GM23338 (cell line): ENCODE results near the gene ATL3. TPM values are rescaled to one million over a fixed set of nuclear protein-coding genes. Genes with fewer than 3 reads are reported as not detected.

Source experiments
- ATAC-seq: fragments of 200-7000 bp; cut with Tn5 transposase; 3 replicates; pipeline ENCODE4 v1.9.1; 2020
- DNase-seq: peaks from one replicate; pipeline ENCODE4 v3.0.0-alpha.2; 2015; ENCODE audit warnings: low spot score
- H2AFZ ChIP-seq: fragments of 200-600 bp; sonication (generic); 2 replicates; pipeline ENCODE4 v1.8.0; 2016; ENCODE audit warnings: antibody characterized with exemption, mild to moderate bottlenecking, moderate library complexity
- H3F3A ChIP-seq: fragments of 200-600 bp; sonication (generic); replicated peaks from 2 replicates; pipeline ENCODE4 v1.8.0; 2017; ENCODE audit warnings: antibody characterized with exemption, mixed run types, low read depth
- H3K27ac ChIP-seq: fragments of 200-600 bp; sonication (generic); 2 replicates; pipeline ENCODE4 v1.6.1; 2016; ENCODE audit warnings: low read depth
- H3K27me3 ChIP-seq: fragments of 200-600 bp; sonication (generic); 2 replicates; pipeline ENCODE4 v1.8.0; 2016; ENCODE audit warnings: mild to moderate bottlenecking, mixed run types, moderate library complexity; ENCODE audit not compliant: insufficient read depth
- H3K36me3 ChIP-seq: fragments of 200-600 bp; sonication (generic); 2 replicates; pipeline ENCODE4 v1.8.0; 2016; ENCODE audit warnings: mild to moderate bottlenecking; ENCODE audit not compliant: insufficient read depth
- H3K4me1 ChIP-seq: fragments of 200-600 bp; sonication (generic); 2 replicates; pipeline ENCODE4 v1.8.0; 2016; ENCODE audit warnings: mild to moderate bottlenecking, moderate library complexity; ENCODE audit not compliant: insufficient read depth
- H3K4me2 ChIP-seq: fragments of 200-600 bp; sonication (generic); 2 replicates; pipeline ENCODE4 v1.7.1; 2017; ENCODE audit warnings: mixed run types
- H3K4me3 ChIP-seq: fragments of 200-600 bp; sonication (generic); 2 replicates; pipeline ENCODE4 v1.6.1; 2016; ENCODE audit warnings: mixed run types
- H3K79me2 ChIP-seq: fragments of 200-600 bp; sonication (generic); replicated peaks from 2 replicates; pipeline ENCODE4 v1.8.0; 2017; ENCODE audit warnings: mild to moderate bottlenecking; ENCODE audit not compliant: insufficient read depth
- H3K9me2 ChIP-seq: fragments of 200-600 bp; sonication (generic); 2 replicates; pipeline ENCODE4 v1.8.0; 2017; ENCODE audit not compliant: insufficient read depth
- H4K20me1 ChIP-seq: fragments of 200-600 bp; sonication (generic); replicated peaks from 2 replicates; pipeline ENCODE4 v1.8.0; 2017; ENCODE audit warnings: mild to moderate bottlenecking; ENCODE audit not compliant: insufficient read depth
- H3K27ac Mint-ChIP-seq: 2 replicates; pipeline ENCODE4 v1.8.0; 2020; ENCODE audit warnings: inconsistent platforms, mild to moderate bottlenecking, moderate library complexity, mixed read lengths
- H3K27me3 Mint-ChIP-seq: 3 replicates; pipeline ENCODE4 v1.8.0; 2022; ENCODE audit warnings: low read depth, mild to moderate bottlenecking, moderate library complexity, mixed read lengths, inconsistent platforms; ENCODE audit not compliant: insufficient read depth, poor library complexity
- H3K36me3 Mint-ChIP-seq: 3 replicates; pipeline ENCODE4 v1.8.0; 2021; ENCODE audit warnings: low read depth, mild to moderate bottlenecking, inconsistent platforms, moderate library complexity, mixed read lengths
- H3K4me1 Mint-ChIP-seq: 3 replicates; pipeline ENCODE4 v1.8.0; 2020; ENCODE audit warnings: mild to moderate bottlenecking, inconsistent platforms, mixed read lengths
- H3K4me3 Mint-ChIP-seq: 3 replicates; pipeline ENCODE4 v1.8.0; 2021; ENCODE audit warnings: moderate library complexity, mild to moderate bottlenecking, inconsistent platforms, mixed read lengths
- H3K9me3 Mint-ChIP-seq: 3 replicates; pipeline ENCODE4 v1.8.0; 2020; ENCODE audit warnings: moderate library complexity, mild to moderate bottlenecking, inconsistent platforms, mixed read lengths
- CREB1 ChIP-seq: fragments of 250-450 bp; sonication (Bioruptor Pico); IDR thresholded peaks from 2 replicates; pipeline ENCODE4 v1.5.0; 2020; ENCODE audit warnings: low read depth, mild to moderate bottlenecking, moderate library complexity
- EZH2 ChIP-seq: fragments of 200-600 bp; sonication (generic); IDR thresholded peaks from one replicate; pipeline ENCODE4 v1.8.0; 2017; ENCODE audit warnings: antibody characterized with exemption, mild to moderate bottlenecking, low read depth; ENCODE audit not compliant: unreplicated experiment
- EZH2phosphoT487 ChIP-seq: fragments of 200-600 bp; sonication (generic); IDR thresholded peaks from one replicate; pipeline ENCODE4 v1.8.1; 2018; ENCODE audit warnings: antibody characterized with exemption; ENCODE audit not compliant: unreplicated experiment
- JUNB ChIP-seq: IDR thresholded peaks from one replicate; pipeline ENCODE4 v1.6.1; 2016; ENCODE audit warnings: antibody characterized with exemption; ENCODE audit not compliant: unreplicated experiment
- POLR2AphosphoS5 ChIP-seq: IDR thresholded peaks from 2 replicates; pipeline ENCODE4 v1.6.1; 2016; ENCODE audit warnings: antibody characterized with exemption, low read depth
- STAT1 ChIP-seq: IDR thresholded peaks from one replicate; pipeline ENCODE4 v1.6.1; 2016; ENCODE audit warnings: antibody characterized with exemption; ENCODE audit not compliant: unreplicated experiment
- ZNF114 ChIP-seq: fragments of 250-450 bp; sonication (Bioruptor Pico); IDR thresholded peaks from 2 replicates; pipeline ENCODE4 v1.5.0; 2020; ENCODE audit warnings: mild to moderate bottlenecking, moderate library complexity
- polyA plus RNA-seq: library from polyadenylated mRNA; unstranded; fragments of >200 nt; fragmentation: Nextera tagmentation; extraction: Ambion mirVana; gene quantifications from 2 replicates; pipeline ENCODE4 v1.2.1, GENCODE V29; 2016
- total RNA-seq: library from RNA; depleted of rRNA; stranded (reverse); fragments of >200 nt; shearing (Covaris generic); gene quantifications from 2 replicates; pipeline ENCODE4 v1.2.3, GENCODE V29; 2014
- TF ChIP-seq, protein P1 (sequence below): fragments of 250-450 bp; sonication (Bioruptor Pico); IDR thresholded peaks from 2 replicates; pipeline ENCODE4 v1.5.0; 2020; ENCODE audit warnings: mild to moderate bottlenecking, moderate library complexity
- TF ChIP-seq, protein P2 (sequence below), 2 experiments: fragments of 200-600 bp in 1 of 2; sonication (generic) in 1 of 2; conservative IDR thresholded peaks; 2 replicates each; pipeline versions ENCODE4 v1.5.1 to v1.6.1; 2016 to 2017; ENCODE audit warnings: antibody characterized with exemption in 2 of 2, low read depth in 2 of 2, mild to moderate bottlenecking in 2 of 2, moderate library complexity in 1 of 2
- TF ChIP-seq, protein P3 (sequence below): IDR thresholded peaks from one replicate; pipeline ENCODE4 v1.6.1; 2018; ENCODE audit warnings: antibody characterized with exemption; ENCODE audit not compliant: unreplicated experiment
- TF ChIP-seq, protein P4 (sequence below): IDR thresholded peaks from 2 replicates; pipeline ENCODE4 v1.6.1; 2016; ENCODE audit warnings: antibody characterized with exemption

ATL3 gene
- total and polyA plus RNA-seq, 2 experiments from 2014 or later = 6.8 to 20.4 TPM

DNA sequence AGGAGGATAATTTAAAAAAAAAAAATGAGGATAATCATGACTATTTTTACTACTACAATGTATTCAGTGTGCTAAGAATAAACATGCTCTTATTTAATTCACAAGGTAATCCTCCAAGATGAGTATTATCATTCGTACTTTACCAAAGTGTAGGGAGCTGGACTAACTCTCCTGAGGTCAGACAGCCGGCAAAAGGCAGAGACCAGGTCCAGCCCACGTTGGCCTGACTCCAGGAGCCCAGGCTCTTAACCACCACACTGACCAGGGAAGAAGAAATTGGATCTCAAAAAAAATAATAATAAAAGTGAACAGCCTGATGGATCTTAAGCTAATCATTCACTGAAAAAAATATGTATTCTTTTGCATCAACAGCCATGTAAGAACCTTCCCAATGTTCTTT lies 82.2 kb downstream of the ATL3 start:
- Histone ChIP-seq H2AFZ (no peak overlapping the region), H3K4me3 (no peak overlapping the region), H3K27me3 (no peaks in the 10 kb centered on the region), H3K4me2 (no peak overlapping the region), H3K9me2 (no peaks in the 10 kb centered on the region), H3K36me3 (peaks cover 27% of the 10 kb centered on the region), H4K20me1 (no peaks in the 10 kb centered on the region), H3K4me1 (0 out of 2 replicates have a peak, but pooled peaks cover 3% of the 10 kb centered on the region), H3K27ac (0 out of 2 replicates have a peak overlapping the region, but pooled peaks have one; percentile 55), H3F3A (peaks cover 3% of the 10 kb centered on the region; the same call in 1 of the 2 replicates), H3K79me2 (peaks cover 4% of the 10 kb centered on the region)
- Mint-ChIP-seq H3K27ac (no peak overlapping the region), H3K4me3 (no peak overlapping the region), H3K4me1 (no peaks in the 10 kb centered on the region), H3K36me3 (peaks cover 56% of the 10 kb centered on the region), H3K27me3 (peaks cover 4% of the 10 kb centered on the region), H3K9me3 (no peaks in the 10 kb centered on the region)
- TF ChIP-seq, protein P1, sequence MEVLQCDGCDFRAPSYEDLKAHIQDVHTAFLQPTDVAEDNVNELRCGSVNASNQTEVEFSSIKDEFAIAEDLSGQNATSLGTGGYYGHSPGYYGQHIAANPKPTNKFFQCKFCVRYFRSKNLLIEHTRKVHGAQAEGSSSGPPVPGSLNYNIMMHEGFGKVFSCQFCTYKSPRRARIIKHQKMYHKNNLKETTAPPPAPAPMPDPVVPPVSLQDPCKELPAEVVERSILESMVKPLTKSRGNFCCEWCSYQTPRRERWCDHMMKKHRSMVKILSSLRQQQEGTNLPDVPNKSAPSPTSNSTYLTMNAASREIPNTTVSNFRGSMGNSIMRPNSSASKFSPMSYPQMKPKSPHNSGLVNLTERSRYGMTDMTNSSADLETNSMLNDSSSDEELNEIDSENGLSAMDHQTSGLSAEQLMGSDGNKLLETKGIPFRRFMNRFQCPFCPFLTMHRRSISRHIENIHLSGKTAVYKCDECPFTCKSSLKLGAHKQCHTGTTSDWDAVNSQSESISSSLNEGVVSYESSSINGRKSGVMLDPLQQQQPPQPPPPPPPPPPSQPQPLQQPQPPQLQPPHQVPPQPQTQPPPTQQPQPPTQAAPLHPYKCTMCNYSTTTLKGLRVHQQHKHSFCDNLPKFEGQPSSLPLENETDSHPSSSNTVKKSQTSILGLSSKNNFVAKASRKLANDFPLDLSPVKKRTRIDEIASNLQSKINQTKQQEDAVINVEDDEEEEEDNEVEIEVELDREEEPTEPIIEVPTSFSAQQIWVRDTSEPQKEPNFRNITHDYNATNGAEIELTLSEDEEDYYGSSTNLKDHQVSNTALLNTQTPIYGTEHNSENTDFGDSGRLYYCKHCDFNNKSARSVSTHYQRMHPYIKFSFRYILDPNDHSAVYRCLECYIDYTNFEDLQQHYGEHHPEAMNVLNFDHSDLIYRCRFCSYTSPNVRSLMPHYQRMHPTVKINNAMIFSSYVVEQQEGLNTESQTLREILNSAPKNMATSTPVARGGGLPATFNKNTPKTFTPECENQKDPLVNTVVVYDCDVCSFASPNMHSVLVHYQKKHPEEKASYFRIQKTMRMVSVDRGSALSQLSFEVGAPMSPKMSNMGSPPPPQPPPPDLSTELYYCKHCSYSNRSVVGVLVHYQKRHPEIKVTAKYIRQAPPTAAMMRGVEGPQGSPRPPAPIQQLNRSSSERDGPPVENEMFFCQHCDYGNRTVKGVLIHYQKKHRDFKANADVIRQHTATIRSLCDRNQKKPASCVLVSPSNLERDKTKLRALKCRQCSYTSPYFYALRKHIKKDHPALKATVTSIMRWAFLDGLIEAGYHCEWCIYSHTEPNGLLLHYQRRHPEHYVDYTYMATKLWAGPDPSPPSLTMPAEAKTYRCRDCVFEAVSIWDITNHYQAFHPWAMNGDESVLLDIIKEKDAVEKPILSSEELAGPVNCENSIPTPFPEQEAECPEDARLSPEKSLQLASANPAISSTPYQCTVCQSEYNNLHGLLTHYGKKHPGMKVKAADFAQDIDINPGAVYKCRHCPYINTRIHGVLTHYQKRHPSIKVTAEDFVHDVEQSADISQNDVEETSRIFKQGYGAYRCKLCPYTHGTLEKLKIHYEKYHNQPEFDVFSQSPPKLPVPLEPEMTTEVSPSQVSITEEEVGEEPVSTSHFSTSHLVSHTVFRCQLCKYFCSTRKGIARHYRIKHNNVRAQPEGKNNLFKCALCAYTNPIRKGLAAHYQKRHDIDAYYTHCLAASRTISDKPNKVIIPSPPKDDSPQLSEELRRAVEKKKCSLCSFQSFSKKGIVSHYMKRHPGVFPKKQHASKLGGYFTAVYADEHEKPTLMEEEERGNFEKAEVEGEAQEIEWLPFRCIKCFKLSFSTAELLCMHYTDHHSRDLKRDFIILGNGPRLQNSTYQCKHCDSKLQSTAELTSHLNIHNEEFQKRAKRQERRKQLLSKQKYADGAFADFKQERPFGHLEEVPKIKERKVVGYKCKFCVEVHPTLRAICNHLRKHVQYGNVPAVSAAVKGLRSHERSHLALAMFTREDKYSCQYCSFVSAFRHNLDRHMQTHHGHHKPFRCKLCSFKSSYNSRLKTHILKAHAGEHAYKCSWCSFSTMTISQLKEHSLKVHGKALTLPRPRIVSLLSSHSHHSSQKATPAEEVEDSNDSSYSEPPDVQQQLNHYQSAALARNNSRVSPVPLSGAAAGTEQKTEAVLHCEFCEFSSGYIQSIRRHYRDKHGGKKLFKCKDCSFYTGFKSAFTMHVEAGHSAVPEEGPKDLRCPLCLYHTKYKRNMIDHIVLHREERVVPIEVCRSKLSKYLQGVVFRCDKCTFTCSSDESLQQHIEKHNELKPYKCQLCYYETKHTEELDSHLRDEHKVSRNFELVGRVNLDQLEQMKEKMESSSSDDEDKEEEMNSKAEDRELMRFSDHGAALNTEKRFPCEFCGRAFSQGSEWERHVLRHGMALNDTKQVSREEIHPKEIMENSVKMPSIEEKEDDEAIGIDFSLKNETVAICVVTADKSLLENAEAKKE (CRISPR knock-in tag) = no peak
- TF ChIP-seq POLR2AphosphoS5 (no peak), STAT1 (no peak), EZH2 (no peak), JUNB (no peak), EZH2phosphoT487 (no peak), ZNF114 (CRISPR knock-in tag) (no peak), CREB1 (CRISPR knock-in tag) (no peak)
- TF ChIP-seq, protein P2, sequence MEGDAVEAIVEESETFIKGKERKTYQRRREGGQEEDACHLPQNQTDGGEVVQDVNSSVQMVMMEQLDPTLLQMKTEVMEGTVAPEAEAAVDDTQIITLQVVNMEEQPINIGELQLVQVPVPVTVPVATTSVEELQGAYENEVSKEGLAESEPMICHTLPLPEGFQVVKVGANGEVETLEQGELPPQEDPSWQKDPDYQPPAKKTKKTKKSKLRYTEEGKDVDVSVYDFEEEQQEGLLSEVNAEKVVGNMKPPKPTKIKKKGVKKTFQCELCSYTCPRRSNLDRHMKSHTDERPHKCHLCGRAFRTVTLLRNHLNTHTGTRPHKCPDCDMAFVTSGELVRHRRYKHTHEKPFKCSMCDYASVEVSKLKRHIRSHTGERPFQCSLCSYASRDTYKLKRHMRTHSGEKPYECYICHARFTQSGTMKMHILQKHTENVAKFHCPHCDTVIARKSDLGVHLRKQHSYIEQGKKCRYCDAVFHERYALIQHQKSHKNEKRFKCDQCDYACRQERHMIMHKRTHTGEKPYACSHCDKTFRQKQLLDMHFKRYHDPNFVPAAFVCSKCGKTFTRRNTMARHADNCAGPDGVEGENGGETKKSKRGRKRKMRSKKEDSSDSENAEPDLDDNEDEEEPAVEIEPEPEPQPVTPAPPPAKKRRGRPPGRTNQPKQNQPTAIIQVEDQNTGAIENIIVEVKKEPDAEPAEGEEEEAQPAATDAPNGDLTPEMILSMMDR (conservative IDR thresholded peaks at IDR 0.05; ENCODE audit: low read depth in 2 of 2) = no peak
- TF ChIP-seq, protein P3, sequence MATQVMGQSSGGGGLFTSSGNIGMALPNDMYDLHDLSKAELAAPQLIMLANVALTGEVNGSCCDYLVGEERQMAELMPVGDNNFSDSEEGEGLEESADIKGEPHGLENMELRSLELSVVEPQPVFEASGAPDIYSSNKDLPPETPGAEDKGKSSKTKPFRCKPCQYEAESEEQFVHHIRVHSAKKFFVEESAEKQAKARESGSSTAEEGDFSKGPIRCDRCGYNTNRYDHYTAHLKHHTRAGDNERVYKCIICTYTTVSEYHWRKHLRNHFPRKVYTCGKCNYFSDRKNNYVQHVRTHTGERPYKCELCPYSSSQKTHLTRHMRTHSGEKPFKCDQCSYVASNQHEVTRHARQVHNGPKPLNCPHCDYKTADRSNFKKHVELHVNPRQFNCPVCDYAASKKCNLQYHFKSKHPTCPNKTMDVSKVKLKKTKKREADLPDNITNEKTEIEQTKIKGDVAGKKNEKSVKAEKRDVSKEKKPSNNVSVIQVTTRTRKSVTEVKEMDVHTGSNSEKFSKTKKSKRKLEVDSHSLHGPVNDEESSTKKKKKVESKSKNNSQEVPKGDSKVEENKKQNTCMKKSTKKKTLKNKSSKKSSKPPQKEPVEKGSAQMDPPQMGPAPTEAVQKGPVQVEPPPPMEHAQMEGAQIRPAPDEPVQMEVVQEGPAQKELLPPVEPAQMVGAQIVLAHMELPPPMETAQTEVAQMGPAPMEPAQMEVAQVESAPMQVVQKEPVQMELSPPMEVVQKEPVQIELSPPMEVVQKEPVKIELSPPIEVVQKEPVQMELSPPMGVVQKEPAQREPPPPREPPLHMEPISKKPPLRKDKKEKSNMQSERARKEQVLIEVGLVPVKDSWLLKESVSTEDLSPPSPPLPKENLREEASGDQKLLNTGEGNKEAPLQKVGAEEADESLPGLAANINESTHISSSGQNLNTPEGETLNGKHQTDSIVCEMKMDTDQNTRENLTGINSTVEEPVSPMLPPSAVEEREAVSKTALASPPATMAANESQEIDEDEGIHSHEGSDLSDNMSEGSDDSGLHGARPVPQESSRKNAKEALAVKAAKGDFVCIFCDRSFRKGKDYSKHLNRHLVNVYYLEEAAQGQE = no peak
- TF ChIP-seq, protein P4, sequence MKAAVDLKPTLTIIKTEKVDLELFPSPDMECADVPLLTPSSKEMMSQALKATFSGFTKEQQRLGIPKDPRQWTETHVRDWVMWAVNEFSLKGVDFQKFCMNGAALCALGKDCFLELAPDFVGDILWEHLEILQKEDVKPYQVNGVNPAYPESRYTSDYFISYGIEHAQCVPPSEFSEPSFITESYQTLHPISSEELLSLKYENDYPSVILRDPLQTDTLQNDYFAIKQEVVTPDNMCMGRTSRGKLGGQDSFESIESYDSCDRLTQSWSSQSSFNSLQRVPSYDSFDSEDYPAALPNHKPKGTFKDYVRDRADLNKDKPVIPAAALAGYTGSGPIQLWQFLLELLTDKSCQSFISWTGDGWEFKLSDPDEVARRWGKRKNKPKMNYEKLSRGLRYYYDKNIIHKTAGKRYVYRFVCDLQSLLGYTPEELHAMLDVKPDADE = no peak
- DNase-seq = no peak
- ATAC-seq = no peak
